HCT116 (cell line): Measurements from ENCODE around the gene TP53. TPM values are rescaled to one million over a fixed set of nuclear protein-coding genes. Genes with fewer than 3 reads are reported as not detected.

ENCODE experiments used
- ATAC-seq: fragments of 200-7000 bp; cut with Tn5 transposase; 2 replicates; pipeline ENCODE4 v1.9.1; 2020; ENCODE audit warnings: mild to moderate bottlenecking, moderate library complexity
- BruUV-seq: library from RNA; stranded (reverse); fragments of 400-500 nt; replicated peaks from 2 replicates; lab custom pipeline; 2021; lab: Mats Ljungman, UMichigan
- CTCF ChIA-PET: fragments of 300-600 bp; sonication (Branson Sonifier 250); formaldehyde crosslinking; loops from one replicate; lab custom pipeline; 2021; ENCODE audit warnings: antibody characterized with exemption; lab: Charles Lee
- POLR2A ChIA-PET: fragments of 300-600, 350-600 bp; sonication (Branson Sonifier 250); formaldehyde crosslinking; loops from one replicate; lab custom pipeline; 2021; ENCODE audit warnings: antibody characterized with exemption; lab: Charles Lee
- RAD21 ChIA-PET, 2 experiments: fragments of 300-600 bp; sonication (Branson Sonifier 250); formaldehyde crosslinking; loops; one replicate each; lab custom pipeline; 2023; ENCODE audit warnings: low total read pairs in 2 of 2; ENCODE audit not compliant: uncharacterized antibody in 2 of 2, unreplicated experiment in 2 of 2, low non-redundant PET in 1 of 2; lab: Charles Lee
- DNase-seq: peaks from one replicate; pipeline ENCODE4 v3.0.0-alpha.2; 2010; ENCODE audit warnings: low read depth, low spot score
- H2AFZ ChIP-seq: fragments of 200-600 bp; shearing (Covaris generic), sonication (generic); 2 replicates; pipeline ENCODE4 v1.6.1; 2017; ENCODE audit warnings: low read depth, mixed run types, mixed read lengths, antibody characterized with exemption, low read length; ENCODE audit not compliant: poor library complexity, severe bottlenecking
- H3K27ac ChIP-seq: 2 replicates; pipeline ENCODE4 v1.5.1; 2012; ENCODE audit warnings: low read depth, low read length
- H3K27me3 ChIP-seq: fragments of 200-600 bp; sonication (generic); 2 replicates; pipeline ENCODE4 v1.6.1; 2016; ENCODE audit warnings: mixed run types, low read length, mixed read lengths; ENCODE audit not compliant: insufficient read depth
- H3K36me3 ChIP-seq, 2 experiments: fragments of 200-500 bp in 1 of 2; fragments of 200-600 bp in 1 of 2; sonication (Bioruptor generic) in 1 of 2; sonication (generic) in 1 of 2; 2 replicates each; pipeline versions ENCODE4 v1.5.1 to v1.6.1; 2014 to 2016; ENCODE audit warnings: low read length in 2 of 2, inconsistent platforms in 1 of 2, mixed read lengths in 1 of 2, mixed run types in 1 of 2; ENCODE audit not compliant: insufficient read depth in 2 of 2, control insufficient read depth in 1 of 2
- H3K4me1 ChIP-seq, 2 experiments: fragments of 200-600 bp in 1 of 2; sonication (generic) in 1 of 2; 2 replicates each; pipeline versions ENCODE4 v1.5.1 to v1.6.1; 2012 to 2017; ENCODE audit warnings: low read length in 2 of 2, inconsistent platforms in 1 of 2, mild to moderate bottlenecking in 1 of 2, mixed read lengths in 1 of 2, mixed run types in 1 of 2, moderate library complexity in 1 of 2; ENCODE audit not compliant: insufficient read depth in 2 of 2, control insufficient read depth in 1 of 2
- H3K4me2 ChIP-seq: fragments of 200-600 bp; sonication (generic); 2 replicates; pipeline ENCODE4 v1.6.1; 2017; ENCODE audit warnings: mixed run types, low read length, mixed read lengths
- H3K4me3 ChIP-seq, 2 experiments: fragments of 200-600 bp in 1 of 2; sonication (generic) in 1 of 2; replicated peaks in 1 of 2; 2 replicates each; pipeline ENCODE4 v1.5.1; 2011 to 2016; ENCODE audit warnings: low read length in 2 of 2, control low read depth in 1 of 2, low read depth in 1 of 2, mild to moderate bottlenecking in 1 of 2, mixed read lengths in 1 of 2, mixed run types in 1 of 2
- H3K79me2 ChIP-seq: fragments of 200-600 bp; sonication (generic); 2 replicates; pipeline ENCODE4 v1.6.1; 2017; ENCODE audit warnings: mild to moderate bottlenecking, mixed run types, low read length, moderate library complexity, mixed read lengths; ENCODE audit not compliant: insufficient read depth
- H3K9ac ChIP-seq: fragments of 200-600 bp; sonication (generic); 2 replicates; pipeline ENCODE4 v1.6.1; 2016; ENCODE audit warnings: low read length, mixed read lengths
- H3K9me2 ChIP-seq: fragments of 200-600 bp; sonication (generic), shearing (Covaris generic); 2 replicates; pipeline ENCODE4 v1.6.1; 2017; ENCODE audit warnings: mixed run types, mild to moderate bottlenecking, moderate library complexity; ENCODE audit not compliant: insufficient read depth
- H3K9me3 ChIP-seq, 2 experiments: fragments of 200-500 bp in 1 of 2; fragments of 200-600 bp in 1 of 2; sonication (Bioruptor generic) in 1 of 2; sonication (generic) in 1 of 2; 2 replicates each; pipeline ENCODE4 v1.6.1; 2014 to 2017; ENCODE audit warnings: low read length in 2 of 2, mixed read lengths in 2 of 2, inconsistent platforms in 1 of 2, low read depth in 1 of 2, mild to moderate bottlenecking in 1 of 2, mixed run types in 1 of 2, moderate library complexity in 1 of 2; ENCODE audit not compliant: control insufficient read depth in 1 of 2, insufficient read depth in 1 of 2
- H4K20me1 ChIP-seq: fragments of 200-600 bp; sonication (generic), shearing (Covaris generic); 2 replicates; pipeline ENCODE4 v1.6.1; 2017; ENCODE audit warnings: mixed run types, mild to moderate bottlenecking, moderate library complexity; ENCODE audit not compliant: insufficient read depth
- CTCF ChIP-seq, 3 experiments: fragments of 200-600 bp in 1 of 3; sonication (generic) in 1 of 3; IDR thresholded peaks in 2 of 3; conservative IDR thresholded peaks in 1 of 3; 2 replicates each; pipeline ENCODE4 v1.5.1; 2012 to 2017; ENCODE audit warnings: low read depth in 2 of 3, low read length in 2 of 3, antibody characterized with exemption in 1 of 3, borderline replicate concordance in 1 of 3, control low read depth in 1 of 3, mild to moderate bottlenecking in 1 of 3, mixed read lengths in 1 of 3, mixed run types in 1 of 3, moderate library complexity in 1 of 3; ENCODE audit not compliant: insufficient read depth in 1 of 3
- EGR1 ChIP-seq: IDR thresholded peaks from 2 replicates; pipeline ENCODE4 v1.6.1; 2012; ENCODE audit warnings: low read depth
- POLR2AphosphoS5 ChIP-seq: IDR thresholded peaks from 2 replicates; pipeline ENCODE4 v1.6.1; 2011; ENCODE audit warnings: mild to moderate bottlenecking, low read depth, low read length, moderate library complexity
- RAD21 ChIP-seq: IDR thresholded peaks from 2 replicates; pipeline ENCODE4 v1.6.1; 2012; ENCODE audit warnings: low read depth, mild to moderate bottlenecking
- REST ChIP-seq: IDR thresholded peaks from 2 replicates; pipeline ENCODE4 v1.6.1; 2012; ENCODE audit warnings: low read depth
- SP1 ChIP-seq: IDR thresholded peaks from 2 replicates; pipeline ENCODE4 v1.6.1; 2012; ENCODE audit warnings: low read depth
- intact Hi-C: fragments of 100-400 bp; cut with micrococcal nuclease; formaldehyde crosslinking; loops from 2 replicates; pipeline ENCODE4 v1.10.0; 2022
- total RNA-seq: library from RNA; stranded (reverse); gene quantifications from one replicate; pipeline ENCODE4 v1.2.1, GENCODE V29; 2021; ENCODE audit not compliant: unreplicated experiment
- TF ChIP-seq, protein P1 (sequence below): IDR thresholded peaks from 2 replicates; pipeline ENCODE4 v1.6.1; 2011; ENCODE audit warnings: mild to moderate bottlenecking, low read length, moderate library complexity; ENCODE audit not compliant: insufficient replicate concordance; ENCODE audit errors: extremely low read depth
- TF ChIP-seq, protein P2 (sequence below): IDR thresholded peaks from 2 replicates; pipeline ENCODE4 v1.6.1; 2012

The TP53 gene
- total RNA-seq, 1 experiment from 2014 or later: 110 TPM

DNA sequence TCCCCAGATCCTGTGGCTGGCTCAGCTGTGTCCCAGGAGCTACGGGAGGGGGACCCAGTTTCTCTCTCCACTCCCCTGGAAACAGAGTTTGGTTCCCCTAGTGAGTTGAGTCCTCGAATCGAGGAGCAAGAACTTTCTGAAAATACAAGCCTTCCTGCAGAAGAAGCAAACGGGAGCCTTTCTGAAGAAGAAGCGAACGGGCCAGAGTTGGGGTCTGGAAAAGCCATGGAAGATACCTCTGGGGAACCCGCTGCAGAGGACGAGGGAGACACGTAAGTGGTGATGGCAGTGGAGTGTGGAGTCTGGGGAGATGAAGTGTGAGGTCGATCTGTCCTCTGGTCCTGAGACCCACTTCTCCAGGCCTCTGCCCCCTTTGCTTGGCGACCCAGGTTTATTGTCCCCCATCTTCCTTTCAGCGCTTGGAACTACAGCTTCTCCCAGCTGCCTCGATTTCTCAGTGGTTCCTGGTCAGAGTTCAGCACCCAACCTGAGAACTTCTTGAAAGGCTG is 1.6 kb upstream of the TP53 start (continued):
- no peak for TF ChIP-seq CTCF (IDR thresholded peaks at IDR 0.05 in 2 of 3, conservative IDR thresholded peaks at IDR 0.05 in 1 of 3; ENCODE audit: borderline replicate concordance in 1 of 3, insufficient read depth in 1 of 3, low read depth in 2 of 3, low read length in 2 of 3)

DNA sequence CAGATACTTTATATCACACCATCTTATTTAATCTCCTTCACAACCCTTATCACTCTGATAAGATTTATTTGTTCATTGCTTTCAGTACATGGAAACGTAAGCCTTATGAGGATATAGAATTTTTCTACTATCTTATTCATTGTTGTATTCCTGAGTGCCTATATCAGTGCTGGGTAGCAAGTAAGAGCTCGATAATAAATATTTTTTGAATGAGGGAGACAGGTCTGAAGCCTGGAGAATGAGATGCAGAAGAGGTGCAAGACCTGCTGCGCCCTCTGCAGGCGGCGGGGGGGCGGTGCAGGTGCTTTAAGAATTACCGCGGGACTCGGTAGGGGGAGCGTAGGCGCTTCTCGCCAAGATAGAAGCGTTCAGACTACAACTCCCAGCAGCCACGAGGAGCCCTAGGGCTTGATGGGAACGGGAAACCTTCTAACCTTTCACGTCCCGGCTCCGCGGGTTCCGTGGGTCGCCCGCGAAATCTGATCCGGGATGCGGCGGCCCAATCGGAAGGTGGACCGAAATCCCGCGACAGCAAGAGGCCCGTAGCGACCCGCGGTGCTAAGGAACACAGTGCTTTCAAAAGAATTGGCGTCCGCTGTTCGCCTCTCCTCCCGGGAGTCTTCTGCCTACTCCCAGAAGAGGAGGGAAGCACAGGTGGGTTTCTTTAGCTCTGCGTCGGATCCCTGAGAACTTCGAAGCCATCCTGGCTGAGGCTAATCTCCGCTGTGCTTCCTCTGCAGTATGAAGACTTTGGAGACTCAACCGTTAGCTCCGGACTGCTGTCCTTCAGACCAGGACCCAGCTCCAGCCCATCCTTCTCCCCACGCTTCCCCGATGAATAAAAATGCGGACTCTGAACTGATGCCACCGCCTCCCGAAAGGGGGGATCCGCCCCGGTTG is 868 bp upstream of the TP53 start, which contains the start of gene WRAP53:
WRAP53 (plus strand) TSS at position 570 of the 900 bp plus-strand sequence; CDS start at position 742, 172 bp downstream.
- CTCF ChIA-PET: interaction anchor here (0.6 to 3.6 kb wide), 23 partner anchors 9 to 642 kb away, joined by 3 to 54 read pairs (median 4); partner anchors contain the start of genes CYB5D1, DNAH2, FXR2 and MPDU1
- TF ChIP-seq, protein P1, sequence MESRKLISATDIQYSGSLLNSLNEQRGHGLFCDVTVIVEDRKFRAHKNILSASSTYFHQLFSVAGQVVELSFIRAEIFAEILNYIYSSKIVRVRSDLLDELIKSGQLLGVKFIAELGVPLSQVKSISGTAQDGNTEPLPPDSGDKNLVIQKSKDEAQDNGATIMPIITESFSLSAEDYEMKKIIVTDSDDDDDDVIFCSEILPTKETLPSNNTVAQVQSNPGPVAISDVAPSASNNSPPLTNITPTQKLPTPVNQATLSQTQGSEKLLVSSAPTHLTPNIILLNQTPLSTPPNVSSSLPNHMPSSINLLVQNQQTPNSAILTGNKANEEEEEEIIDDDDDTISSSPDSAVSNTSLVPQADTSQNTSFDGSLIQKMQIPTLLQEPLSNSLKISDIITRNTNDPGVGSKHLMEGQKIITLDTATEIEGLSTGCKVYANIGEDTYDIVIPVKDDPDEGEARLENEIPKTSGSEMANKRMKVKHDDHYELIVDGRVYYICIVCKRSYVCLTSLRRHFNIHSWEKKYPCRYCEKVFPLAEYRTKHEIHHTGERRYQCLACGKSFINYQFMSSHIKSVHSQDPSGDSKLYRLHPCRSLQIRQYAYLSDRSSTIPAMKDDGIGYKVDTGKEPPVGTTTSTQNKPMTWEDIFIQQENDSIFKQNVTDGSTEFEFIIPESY: peak; percentile 95
- TF ChIP-seq CTCF (IDR thresholded peaks at IDR 0.05 in 2 of 3, conservative IDR thresholded peaks at IDR 0.05 in 1 of 3; ENCODE audit: borderline replicate concordance in 1 of 3, insufficient read depth in 1 of 3, low read depth in 2 of 3, low read length in 2 of 3): peak; percentile 93 to 99 (median 99)
- peak; percentile 87 for TF ChIP-seq RAD21
- peak; percentile 90 for TF ChIP-seq POLR2AphosphoS5
- peak; percentile 69 for TF ChIP-seq SP1
- TF ChIP-seq EGR1: peak; percentile 65
- TF ChIP-seq REST: no peak
- TF ChIP-seq, protein P2, sequence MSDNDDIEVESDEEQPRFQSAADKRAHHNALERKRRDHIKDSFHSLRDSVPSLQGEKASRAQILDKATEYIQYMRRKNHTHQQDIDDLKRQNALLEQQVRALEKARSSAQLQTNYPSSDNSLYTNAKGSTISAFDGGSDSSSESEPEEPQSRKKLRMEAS: peak; percentile 71; the same call in 1 of the 2 replicates

More for the DNA sequence above, 868 bp upstream of the TP53 start, which contains the start of gene WRAP53:
- peak within 1 kb of the TSS; percentile 89 for H3K27ac ChIP-seq
- H4K20me1 ChIP-seq: no peaks in the 10 kb centered on the region
- H3K4me1 ChIP-seq: peaks cover 26 to 33% of the 10 kb centered on the region in 2 experiments
- DNase-seq: peak; percentile 99
- ChIA-PET POLR2A (interaction anchor here (0.8 to 3.4 kb wide), 31 partner anchors 8 to 485 kb away, joined by 3 to 37 read pairs (median 5); partner anchors contain the start of genes CD68, FXR2, MPDU1 and NAA38), RAD21 (interaction anchor here (0.6 to 1.6 kb wide), 4 partner anchors 31 to 105 kb away, joined by 3 to 6 read pairs (median 4); partner anchors contain the start of gene MPDU1 (in 2 of the 2))
- H3K9me3 ChIP-seq: no peaks in the 10 kb centered on the region
- H3K9me2 ChIP-seq: no peaks in the 10 kb centered on the region
- peak within 1 kb of the TSS; percentile 98 for H3K9ac ChIP-seq
- H3K27me3 ChIP-seq: no peaks in the 10 kb centered on the region
- intact Hi-C loops: loop anchor here (1.0 to 5.0 kb wide), 6 partner anchors 56 to 641 kb away; partner anchors contain the start of gene FXR2
- peak within 1 kb of the TSS; percentile 29 for H2AFZ ChIP-seq
- H3K36me3 ChIP-seq: no peaks in the 10 kb centered on the region
- peak within 1 kb of the TSS; percentile 88 for H3K4me2 ChIP-seq
- peak; percentile 91 for ATAC-seq
- H3K79me2 ChIP-seq: peaks cover 53% of the 10 kb centered on the region
- BruUV-seq: no TSS peak
- peak within 1 kb of the TSS; percentile 86 to 100 for H3K4me3 ChIP-seq
